K562 (cell line): ENCODE measurements around the gene SIRT5. TPM values are rescaled to one million over a fixed set of nuclear protein-coding genes. Genes with fewer than 3 reads are reported as not detected.

Source experiments
- DMBX1 ChIP-seq: fragments of 250-450 bp; sonication (Bioruptor Pico); IDR thresholded peaks from 2 replicates; pipeline ENCODE4 v1.8.0; 2022; ENCODE audit warnings: inconsistent platforms, mild to moderate bottlenecking, moderate library complexity, borderline replicate concordance
- DPF2 ChIP-seq: fragments of 450-650 bp; IDR thresholded peaks from 2 replicates; pipeline ENCODE4 v1.6.1; 2016
- EHMT2 ChIP-seq: fragments of 450-650 bp; IDR thresholded peaks from 2 replicates; pipeline ENCODE4 v1.6.1; 2018; ENCODE audit warnings: antibody characterized with exemption
- FOXM1 ChIP-seq, 2 experiments: fragments of 450-650 bp in 1 of 2; sonication (generic) in 1 of 2; formaldehyde crosslinking in 1 of 2; IDR thresholded peaks; 2 replicates each; pipeline versions ENCODE4 v1.6.1 to v1.9.0; 2017 to 2022; ENCODE audit warnings: low read depth in 2 of 2, mild to moderate bottlenecking in 2 of 2, missing genetic modification reagents in 1 of 2, moderate library complexity in 1 of 2
- KAT8 ChIP-seq: fragments of 450-650 bp; IDR thresholded peaks from 2 replicates; pipeline ENCODE4 v1.6.1; 2016; ENCODE audit warnings: low read depth, mild to moderate bottlenecking
- TOE1 ChIP-seq, 2 experiments: fragments of 450-650 bp in 1 of 2; sonication (generic) in 1 of 2; formaldehyde crosslinking in 1 of 2; IDR thresholded peaks; 2 replicates each; pipeline versions ENCODE4 v1.7.1 to v1.8.0; 2016 to 2022; ENCODE audit warnings: borderline replicate concordance in 2 of 2, mild to moderate bottlenecking in 2 of 2, antibody characterized with exemption in 1 of 2, inconsistent platforms in 1 of 2, low read depth in 1 of 2, missing genetic modification reagents in 1 of 2, moderate library complexity in 1 of 2
- ZNF444 ChIP-seq: fragments of 250-450 bp; sonication (Bioruptor Pico); IDR thresholded peaks from 2 replicates; pipeline ENCODE4 v1.4.0; 2020; ENCODE audit warnings: mild to moderate bottlenecking, moderate library complexity
- ZNF79 ChIP-seq: fragments of 250-450 bp; sonication (Bioruptor Pico); IDR thresholded peaks from 2 replicates; pipeline ENCODE4 v1.4.0; 2020; ENCODE audit warnings: low read depth, mild to moderate bottlenecking, moderate library complexity
- polyA plus RNA-seq, 8 experiments: library from polyadenylated mRNA; depleted of rRNA in 4 of 8; stranded (reverse) in 5 of 8; unstranded in 3 of 8; fragments of >200 nt; fragmentation: Nextera tagmentation in 2 of 8; fragmentation: Illumina TruSeq in 1 of 8; extraction: Ambion mirVana in 2 of 8; extraction: Trizol in 1 of 8; gene quantifications; 2 replicates each; pipeline versions ENCODE4 v1.2.1 to v1.2.3, GENCODE V29; 2011 to 2014; ENCODE audit warnings: inconsistent platforms in 1 of 8, missing spikeins in 1 of 8
- total RNA-seq, 7 experiments: library from RNA; depleted of rRNA in 6 of 7; stranded (reverse); fragments of >200 nt in 6 of 7; fragmentation: Illumina TruSeq in 2 of 7; extraction: Trizol in 2 of 7; gene quantifications; 2 replicates each; pipeline versions ENCODE4 v1.2.1 to v1.2.3, GENCODE V29; 2011 to 2021; ENCODE audit warnings: low replicate concordance in 1 of 7
- TF ChIP-seq, protein P1 (sequence below), 2 experiments: IDR thresholded peaks; 2 replicates each; pipeline ENCODE4 v1.6.1; 2012; ENCODE audit warnings: improper control_type of control experiment in 2 of 2, low read depth in 2 of 2, low read length in 2 of 2, borderline replicate concordance in 1 of 2
- TF ChIP-seq, protein P2 (sequence below): fragments of 450-650 bp; formaldehyde crosslinking; conservative IDR thresholded peaks from 2 replicates; pipeline ENCODE4 v1.4.0; 2022; ENCODE audit warnings: mild to moderate bottlenecking, missing genetic modification characterization
- TF ChIP-seq, protein P3 (sequence below), 2 experiments: fragments of 150-350 bp in 1 of 2; IDR thresholded peaks; 2 replicates each; pipeline ENCODE4 v1.6.1; 2012 to 2016; ENCODE audit warnings: low read depth in 2 of 2, low read length in 2 of 2, mild to moderate bottlenecking in 1 of 2, moderate library complexity in 1 of 2

The SIRT5 gene
- total and polyA plus RNA-seq, 9 of the 15 experiments (the other 6 are each of a cell fraction or from before 2014, with no cell fraction given), result 2.1 to 15.7 (median 11.4) TPM

DNA sequence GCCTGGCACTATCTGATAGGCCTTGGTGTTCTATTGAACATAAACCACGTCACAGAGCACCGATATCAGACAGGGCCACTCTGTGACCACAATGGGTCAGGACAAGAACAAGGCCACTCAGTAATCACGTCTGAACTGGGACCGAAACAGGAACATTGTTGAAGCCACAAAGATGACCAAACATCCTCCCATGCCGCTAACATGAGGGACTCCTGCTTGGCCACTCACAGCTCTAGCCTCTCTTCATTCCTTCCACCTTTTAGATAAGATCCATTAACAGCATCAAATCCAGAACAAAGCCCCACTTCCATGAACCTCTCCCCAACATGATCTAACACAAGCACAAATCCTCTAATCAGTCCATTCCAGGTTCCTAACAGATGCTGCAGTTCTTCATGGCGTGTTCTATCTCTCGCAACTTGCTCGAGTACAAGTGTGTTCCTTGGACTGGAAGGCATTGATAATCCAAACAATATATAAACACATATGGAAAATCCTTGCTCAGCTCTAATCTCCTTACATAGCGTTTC is 7.4 kb downstream of the SIRT5 start (continued):
- TF ChIP-seq ZNF79 (CRISPR knock-in tag) (no peak), DPF2 (peak; percentile 52; the same call in 1 of the 2 replicates), EHMT2 (0 out of 2 replicates have a peak, but pooled peaks have one; percentile 15), FOXM1 (IDR thresholded peaks at IDR 0.05; ENCODE audit: low read depth) (peak; percentile 40; the same call in 1 of the 2 replicates), FOXM1 (CRISPR knock-in tag; IDR thresholded peaks at IDR 0.05; ENCODE audit: low read depth) (no peak), ZNF444 (no peak), TOE1 (IDR thresholded peaks at IDR 0.05; ENCODE audit: borderline replicate concordance) (no peak), TOE1 (CRISPR knock-in tag; IDR thresholded peaks at IDR 0.05; ENCODE audit: borderline replicate concordance, low read depth) (no peak), DMBX1 (CRISPR knock-in tag) (peak; percentile 71), KAT8 (no peak)
- TF ChIP-seq, protein P1, sequence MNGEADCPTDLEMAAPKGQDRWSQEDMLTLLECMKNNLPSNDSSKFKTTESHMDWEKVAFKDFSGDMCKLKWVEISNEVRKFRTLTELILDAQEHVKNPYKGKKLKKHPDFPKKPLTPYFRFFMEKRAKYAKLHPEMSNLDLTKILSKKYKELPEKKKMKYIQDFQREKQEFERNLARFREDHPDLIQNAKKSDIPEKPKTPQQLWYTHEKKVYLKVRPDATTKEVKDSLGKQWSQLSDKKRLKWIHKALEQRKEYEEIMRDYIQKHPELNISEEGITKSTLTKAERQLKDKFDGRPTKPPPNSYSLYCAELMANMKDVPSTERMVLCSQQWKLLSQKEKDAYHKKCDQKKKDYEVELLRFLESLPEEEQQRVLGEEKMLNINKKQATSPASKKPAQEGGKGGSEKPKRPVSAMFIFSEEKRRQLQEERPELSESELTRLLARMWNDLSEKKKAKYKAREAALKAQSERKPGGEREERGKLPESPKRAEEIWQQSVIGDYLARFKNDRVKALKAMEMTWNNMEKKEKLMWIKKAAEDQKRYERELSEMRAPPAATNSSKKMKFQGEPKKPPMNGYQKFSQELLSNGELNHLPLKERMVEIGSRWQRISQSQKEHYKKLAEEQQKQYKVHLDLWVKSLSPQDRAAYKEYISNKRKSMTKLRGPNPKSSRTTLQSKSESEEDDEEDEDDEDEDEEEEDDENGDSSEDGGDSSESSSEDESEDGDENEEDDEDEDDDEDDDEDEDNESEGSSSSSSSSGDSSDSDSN (IDR thresholded peaks at IDR 0.05; ENCODE audit: borderline replicate concordance in 1 of 2, low read depth in 2 of 2, low read length in 2 of 2), result no peak
- TF ChIP-seq, protein P2, sequence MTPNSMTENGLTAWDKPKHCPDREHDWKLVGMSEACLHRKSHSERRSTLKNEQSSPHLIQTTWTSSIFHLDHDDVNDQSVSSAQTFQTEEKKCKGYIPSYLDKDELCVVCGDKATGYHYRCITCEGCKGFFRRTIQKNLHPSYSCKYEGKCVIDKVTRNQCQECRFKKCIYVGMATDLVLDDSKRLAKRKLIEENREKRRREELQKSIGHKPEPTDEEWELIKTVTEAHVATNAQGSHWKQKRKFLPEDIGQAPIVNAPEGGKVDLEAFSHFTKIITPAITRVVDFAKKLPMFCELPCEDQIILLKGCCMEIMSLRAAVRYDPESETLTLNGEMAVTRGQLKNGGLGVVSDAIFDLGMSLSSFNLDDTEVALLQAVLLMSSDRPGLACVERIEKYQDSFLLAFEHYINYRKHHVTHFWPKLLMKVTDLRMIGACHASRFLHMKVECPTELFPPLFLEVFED, result 0 out of 2 replicates have a peak, but pooled peaks have one; percentile 32
- TF ChIP-seq, protein P3, sequence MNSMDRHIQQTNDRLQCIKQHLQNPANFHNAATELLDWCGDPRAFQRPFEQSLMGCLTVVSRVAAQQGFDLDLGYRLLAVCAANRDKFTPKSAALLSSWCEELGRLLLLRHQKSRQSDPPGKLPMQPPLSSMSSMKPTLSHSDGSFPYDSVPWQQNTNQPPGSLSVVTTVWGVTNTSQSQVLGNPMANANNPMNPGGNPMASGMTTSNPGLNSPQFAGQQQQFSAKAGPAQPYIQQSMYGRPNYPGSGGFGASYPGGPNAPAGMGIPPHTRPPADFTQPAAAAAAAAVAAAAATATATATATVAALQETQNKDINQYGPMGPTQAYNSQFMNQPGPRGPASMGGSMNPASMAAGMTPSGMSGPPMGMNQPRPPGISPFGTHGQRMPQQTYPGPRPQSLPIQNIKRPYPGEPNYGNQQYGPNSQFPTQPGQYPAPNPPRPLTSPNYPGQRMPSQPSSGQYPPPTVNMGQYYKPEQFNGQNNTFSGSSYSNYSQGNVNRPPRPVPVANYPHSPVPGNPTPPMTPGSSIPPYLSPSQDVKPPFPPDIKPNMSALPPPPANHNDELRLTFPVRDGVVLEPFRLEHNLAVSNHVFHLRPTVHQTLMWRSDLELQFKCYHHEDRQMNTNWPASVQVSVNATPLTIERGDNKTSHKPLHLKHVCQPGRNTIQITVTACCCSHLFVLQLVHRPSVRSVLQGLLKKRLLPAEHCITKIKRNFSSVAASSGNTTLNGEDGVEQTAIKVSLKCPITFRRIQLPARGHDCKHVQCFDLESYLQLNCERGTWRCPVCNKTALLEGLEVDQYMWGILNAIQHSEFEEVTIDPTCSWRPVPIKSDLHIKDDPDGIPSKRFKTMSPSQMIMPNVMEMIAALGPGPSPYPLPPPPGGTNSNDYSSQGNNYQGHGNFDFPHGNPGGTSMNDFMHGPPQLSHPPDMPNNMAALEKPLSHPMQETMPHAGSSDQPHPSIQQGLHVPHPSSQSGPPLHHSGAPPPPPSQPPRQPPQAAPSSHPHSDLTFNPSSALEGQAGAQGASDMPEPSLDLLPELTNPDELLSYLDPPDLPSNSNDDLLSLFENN (IDR thresholded peaks at IDR 0.05; ENCODE audit: low read depth in 2 of 2, low read length in 2 of 2), result 0 out of 4 replicates have a peak, but pooled peaks of 1 of the 2 experiments have one; percentile 20
